Spinal cord (tissue), 10 donors: ENCODE measurements around the gene KRT2. TPM values are rescaled to one million over a fixed set of nuclear protein-coding genes. Genes with fewer than 3 reads are reported as not detected.
A peak's percentile ranks its signal among the peaks of the same experiment; 100 is the strongest.

ENCODE experiments used
- DNase-seq, 6 donors: peaks; one replicate each; pipeline versions ENCODE4 v3.0.0 to v3.0.0-alpha.2; 2013 to 2015; ENCODE audit warnings: low spot score in 6 of 6, low read depth in 4 of 6
- H3K27ac ChIP-seq: one replicate; pipeline ENCODE4 v1.5.1; 2013; ENCODE audit warnings: low read depth, low read length, control low read depth
- H3K27me3 ChIP-seq: one replicate; pipeline ENCODE4 v1.6.1; 2013; ENCODE audit warnings: low read length; ENCODE audit not compliant: control insufficient read depth, insufficient read depth
- H3K36me3 ChIP-seq: one replicate; pipeline ENCODE4 v1.6.1; 2013; ENCODE audit warnings: low read length; ENCODE audit not compliant: control insufficient read depth, insufficient read depth
- H3K4me1 ChIP-seq: one replicate; pipeline ENCODE4 v1.6.1; 2013; ENCODE audit warnings: low read length; ENCODE audit not compliant: control insufficient read depth, insufficient read depth
- H3K4me3 ChIP-seq: one replicate; pipeline ENCODE4 v1.5.1; 2013; ENCODE audit warnings: low read depth, low read length, control low read depth
- H3K9me3 ChIP-seq: one replicate; pipeline ENCODE4 v1.6.1; 2013; ENCODE audit warnings: low read length; ENCODE audit not compliant: control insufficient read depth, insufficient read depth
- WGBS: methylation state at CpG from one replicate; pipeline ENCODE4 v1.1.5; 2013; ENCODE audit warnings: missing lambda C conversion rate; ENCODE audit not compliant: insufficient coverage; 5-methylcytosine and 5-hydroxymethylcytosine counted together
- polyA plus RNA-seq, 2 donors: library from polyadenylated mRNA; unstranded; fragments of 120-200 nt; gene quantifications; one replicate each; pipeline ENCODE4 v1.2.1, GENCODE V29; 2013; ENCODE audit not compliant: insufficient read length in 2 of 2
- total RNA-seq, 2 donors: library from RNA; depleted of rRNA in 1 of 2; stranded (reverse); fragments of 120-200 nt in 1 of 2; fragments of >200 nt in 1 of 2; gene quantifications; one replicate each; pipeline versions ENCODE4 v1.2.3 to v1.2.4, GENCODE V29; 2013 to 2014
- donor health status: healthy.

The KRT2 gene
- total and polyA plus RNA-seq, 4 donors, result 0.18 to 0.30 (median 0.25) TPM; not detected in 1

GRCh38 chr12:52606581-52607218 is 45.3 kb downstream of the KRT2 start:
- Histone ChIP-seq H3K27ac (no peak overlapping the region), H3K4me3 (no peak overlapping the region), H3K4me1 (peaks cover 4% of the 10 kb centered on the region), H3K27me3 (peaks cover 13% of the 10 kb centered on the region), H3K9me3 (no peaks in the 10 kb centered on the region), H3K36me3 (no peaks in the 10 kb centered on the region)
- no peak for DNase-seq
- WGBS, result 82% methylated on average over 6 of the region's 7 CpGs

- peaks cover 19% of the 10 kb centered on the region for H3K27me3 ChIP-seq
- no peaks in the 10 kb centered on the region for H3K9me3 ChIP-seq
- WGBS, result 83% methylated on average over 1 of the region's 3 CpGs
- no peak overlapping the region for H3K27ac ChIP-seq
- peaks cover 7% of the 10 kb centered on the region for H3K4me1 ChIP-seq
- DNase-seq, result peak in 1 of 6 donors; percentile 87
- no peaks in the 10 kb centered on the region for H3K36me3 ChIP-seq
- no peak overlapping the region for H3K4me3 ChIP-seq
These were observed 45.9 kb downstream of the KRT2 start for GRCh38 chr12:52606096-52606495.

- H3K27me3 ChIP-seq, result peaks cover 23% of the 10 kb centered on the region
- H3K9me3 ChIP-seq, result no peaks in the 10 kb centered on the region
- no peak for DNase-seq
- H3K4me3 ChIP-seq, result no peak overlapping the region
- WGBS, result no CpG with 5 or more reads among the region's 1 CpG
- H3K4me1 ChIP-seq, result peaks cover 5% of the 10 kb centered on the region
- H3K27ac ChIP-seq, result no peak overlapping the region
- H3K36me3 ChIP-seq, result no peaks in the 10 kb centered on the region
These were observed 46.5 kb downstream of the KRT2 start for GRCh38 chr12:52605542-52605941.

GRCh38 chr12:52604859-52605258 is 47.2 kb downstream of the KRT2 start:
- Histone ChIP-seq H3K36me3 (no peaks in the 10 kb centered on the region), H3K4me3 (no peak overlapping the region), H3K9me3 (no peaks in the 10 kb centered on the region), H3K27me3 (peaks cover 30% of the 10 kb centered on the region), H3K4me1 (peaks cover 3% of the 10 kb centered on the region), H3K27ac (no peak overlapping the region)
- no peak for DNase-seq

GRCh38 chr12:52603314-52603713 is 48.7 kb downstream of the KRT2 start:
- DNase-seq, result no peak
- H3K4me3 ChIP-seq, result no peak overlapping the region
- H3K27ac ChIP-seq, result no peak overlapping the region
- peaks cover 39% of the 10 kb centered on the region for H3K27me3 ChIP-seq
- no peaks in the 10 kb centered on the region for H3K9me3 ChIP-seq
- WGBS, result 83% methylated on average over 1 of the region's 2 CpGs
- H3K36me3 ChIP-seq, result no peaks in the 10 kb centered on the region
- peaks cover 3% of the 10 kb centered on the region for H3K4me1 ChIP-seq

GRCh38 chr12:52602552-52602951 is 49.5 kb downstream of the KRT2 start:
- no peak overlapping the region for H3K27ac ChIP-seq
- no peak overlapping the region for H3K4me3 ChIP-seq
- 71% methylated on average over 4 of the region's 5 CpGs for WGBS
- peaks cover 3% of the 10 kb centered on the region for H3K4me1 ChIP-seq
- H3K9me3 ChIP-seq, result no peaks in the 10 kb centered on the region
- no peak for DNase-seq
- peaks cover 39% of the 10 kb centered on the region for H3K27me3 ChIP-seq
- no peaks in the 10 kb centered on the region for H3K36me3 ChIP-seq

GRCh38 chr12:52601671-52602070 is 50.3 kb downstream of the KRT2 start:
- WGBS, result 83% methylated on average over 1 of the region's 4 CpGs
- Histone ChIP-seq H3K4me1 (peaks cover 3% of the 10 kb centered on the region), H3K36me3 (no peaks in the 10 kb centered on the region), H3K4me3 (no peak overlapping the region), H3K9me3 (no peaks in the 10 kb centered on the region), H3K27me3 (peaks cover 39% of the 10 kb centered on the region), H3K27ac (no peak overlapping the region)
- no peak for DNase-seq

- H3K36me3 ChIP-seq, result no peaks in the 10 kb centered on the region
- H3K9me3 ChIP-seq, result no peaks in the 10 kb centered on the region
- H3K4me3 ChIP-seq, result no peak within 1 kb of the TSS
- H3K27me3 ChIP-seq, result peaks cover 39% of the 10 kb centered on the region
- H3K4me1 ChIP-seq, result peaks cover 3% of the 10 kb centered on the region
- no peak for DNase-seq
- WGBS, result 24% methylated on average over 48 of the region's 48 CpGs
- H3K27ac ChIP-seq, result no peak within 1 kb of the TSS
These were observed 51.0 kb downstream of the KRT2 start, which contains the start of gene KRT72 for GRCh38 chr12:52600941-52601481. TSS of gene KRT72 (minus strand) at chr12:52601463. CDS start at chr12:52601452, 11 bp downstream.

DNA sequence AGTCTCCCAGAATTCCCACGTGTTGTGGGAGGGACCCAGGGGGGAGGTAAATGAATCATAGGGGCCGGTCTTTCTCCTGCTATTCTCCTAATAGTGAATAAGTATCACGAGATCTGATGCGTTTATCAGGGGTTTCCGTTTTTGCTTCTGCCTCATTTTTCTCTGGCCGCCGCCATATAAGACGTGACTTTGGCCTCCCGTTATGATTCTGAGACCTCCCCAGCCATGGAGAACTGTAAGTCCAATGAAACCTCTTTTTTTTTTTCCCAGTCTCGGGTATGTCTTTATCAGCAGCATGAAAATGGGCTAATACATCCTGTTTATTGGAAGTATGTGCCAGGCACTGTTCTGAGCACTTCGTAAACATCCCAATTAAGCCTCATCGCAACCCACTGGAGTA is 51.5 kb downstream of the KRT2 start:
- H3K9me3 ChIP-seq, result no peaks in the 10 kb centered on the region
- WGBS, result 92% methylated on average over 10 of the region's 12 CpGs
- H3K4me3 ChIP-seq, result no peak overlapping the region
- H3K4me1 ChIP-seq, result peaks cover 3% of the 10 kb centered on the region
- no peaks in the 10 kb centered on the region for H3K36me3 ChIP-seq
- no peak for DNase-seq
- peaks cover 39% of the 10 kb centered on the region for H3K27me3 ChIP-seq
- no peak overlapping the region for H3K27ac ChIP-seq

DNA sequence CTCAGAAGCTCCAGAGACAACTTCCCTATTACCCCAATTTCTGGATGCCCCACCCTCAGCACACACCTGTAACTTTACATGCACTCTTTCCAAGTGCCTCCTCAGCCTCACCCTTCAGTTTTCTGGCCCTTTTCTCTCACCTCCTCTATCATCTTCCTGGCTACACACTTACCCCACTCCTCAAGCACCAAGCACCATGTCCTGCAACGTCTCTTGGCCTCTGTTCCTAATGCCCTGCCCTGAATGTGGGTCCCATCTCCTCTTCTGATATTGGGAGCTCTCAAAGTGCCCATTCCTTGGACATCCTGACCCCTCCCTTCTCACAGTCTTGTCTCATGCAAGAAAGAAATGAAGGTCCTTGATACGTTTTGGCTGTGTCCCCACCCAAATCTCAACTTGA is 51.9 kb downstream of the KRT2 start:
- no peak overlapping the region for H3K4me3 ChIP-seq
- peaks cover 3% of the 10 kb centered on the region for H3K4me1 ChIP-seq
- DNase-seq, result no peak
- H3K36me3 ChIP-seq, result no peaks in the 10 kb centered on the region
- peaks cover 39% of the 10 kb centered on the region for H3K27me3 ChIP-seq
- 86% methylated on average over 1 of the region's 2 CpGs for WGBS
- no peaks in the 10 kb centered on the region for H3K9me3 ChIP-seq
- no peak overlapping the region for H3K27ac ChIP-seq
